Nucleus accumbens (tissue), 56 donors: ENCODE measurements around the gene OSBPL9.

Experiments used
- DNase-seq, 56 donors: peaks; one replicate each; lab custom pipeline; 2025; lab: John Stamatoyannopoulos, UW

Gene OSBPL9

GRCh38 chr1:51661081-51661518 lies 44.2 kb downstream of the OSBPL9 start:
- no peak for DNase-seq

GRCh38 chr1:51663105-51663504 lies 46.2 kb downstream of the OSBPL9 start:
- DNase-seq: no peak

GRCh38 chr1:51663721-51664120 lies 46.8 kb downstream of the OSBPL9 start:
- no peak for DNase-seq

- no peak for DNase-seq
Observed at GRCh38 chr1:51664421-51665240, 47.7 kb downstream of the OSBPL9 start.

GRCh38 chr1:51666478-51666877 lies 49.6 kb downstream of the OSBPL9 start:
- no peak for DNase-seq

GRCh38 chr1:51667561-51667960 lies 50.7 kb downstream of the OSBPL9 start:
- no peak for DNase-seq

- DNase-seq: peak in 2 of 56 donors; percentile 14 to 28
Observed at GRCh38 chr1:51669272-51669671, 52.4 kb downstream of the OSBPL9 start.

GRCh38 chr1:51669816-51670215 lies 52.9 kb downstream of the OSBPL9 start:
- no peak for DNase-seq

GRCh38 chr1:51671527-51672325 lies 54.8 kb downstream of the OSBPL9 start:
- no peak for DNase-seq

GRCh38 chr1:51673279-51673678 lies 56.4 kb downstream of the OSBPL9 start:
- no peak for DNase-seq

GRCh38 chr1:51675177-51675780 lies 58.4 kb downstream of the OSBPL9 start:
- no peak for DNase-seq

- no peak for DNase-seq
Observed at GRCh38 chr1:51679435-51679834, 62.5 kb downstream of the OSBPL9 start.

- no peak for DNase-seq
Observed at GRCh38 chr1:51684776-51685175, 67.9 kb downstream of the OSBPL9 start.

GRCh38 chr1:51686450-51686849 lies 69.6 kb downstream of the OSBPL9 start:
- DNase-seq: no peak

GRCh38 chr1:51689075-51689440 lies 72.2 kb downstream of the OSBPL9 start:
- DNase-seq: no peak

- DNase-seq: no peak
Observed at GRCh38 chr1:51689643-51690042, 72.8 kb downstream of the OSBPL9 start.

GRCh38 chr1:51690285-51690961 lies 73.5 kb downstream of the OSBPL9 start:
- no peak for DNase-seq

- no peak for DNase-seq
Observed at GRCh38 chr1:51691920-51692319, 75.0 kb downstream of the OSBPL9 start.

- DNase-seq: no peak
Observed at GRCh38 chr1:51693419-51694155, 76.7 kb downstream of the OSBPL9 start.

GRCh38 chr1:51697166-51697565 lies 80.3 kb downstream of the OSBPL9 start:
- DNase-seq: no peak
